Testis (tissue), 2 donors: Measurements from ENCODE around the gene GNPAT.

ENCODE experiments used
- POLR2A ChIP-seq: fragments of 450-650 bp; IDR thresholded peaks from one replicate; pipeline ENCODE4 v1.6.1; 2017; ENCODE audit warnings: antibody characterized with exemption, mild to moderate bottlenecking, moderate library complexity
- TF ChIP-seq, protein P1 (sequence below), 3 experiments: fragments of 450-650 bp in 2 of 3; fragments of 200-600 bp in 1 of 3; sonication (generic) in 1 of 3; IDR thresholded peaks; one replicate each; pipeline ENCODE4 v1.5.1; 2016 to 2019; ENCODE audit warnings: antibody characterized with exemption in 3 of 3, mild to moderate bottlenecking in 2 of 3, moderate library complexity in 1 of 3

DNA sequence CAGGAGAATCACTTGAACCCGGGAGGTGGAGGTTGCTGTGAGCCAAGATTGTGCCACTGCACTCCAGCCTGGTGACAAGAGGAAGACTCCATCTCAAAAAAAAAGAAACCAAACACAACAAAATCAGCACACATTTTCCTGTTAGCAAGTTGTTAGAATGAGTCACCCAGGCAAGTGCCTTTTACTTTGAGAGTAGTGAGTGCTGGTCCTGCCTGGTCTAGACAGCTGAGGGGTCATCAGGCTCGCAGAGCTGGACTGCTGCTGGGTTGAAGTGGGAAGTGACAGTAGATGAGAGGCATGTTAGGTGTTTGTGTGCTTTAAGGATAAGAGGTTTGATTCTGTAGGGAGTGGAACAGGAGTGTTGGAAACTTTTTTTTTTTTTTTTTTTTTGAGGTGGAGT is 31.9 kb downstream of the GNPAT start:
- TF ChIP-seq POLR2A = no peak
- TF ChIP-seq, protein P1, sequence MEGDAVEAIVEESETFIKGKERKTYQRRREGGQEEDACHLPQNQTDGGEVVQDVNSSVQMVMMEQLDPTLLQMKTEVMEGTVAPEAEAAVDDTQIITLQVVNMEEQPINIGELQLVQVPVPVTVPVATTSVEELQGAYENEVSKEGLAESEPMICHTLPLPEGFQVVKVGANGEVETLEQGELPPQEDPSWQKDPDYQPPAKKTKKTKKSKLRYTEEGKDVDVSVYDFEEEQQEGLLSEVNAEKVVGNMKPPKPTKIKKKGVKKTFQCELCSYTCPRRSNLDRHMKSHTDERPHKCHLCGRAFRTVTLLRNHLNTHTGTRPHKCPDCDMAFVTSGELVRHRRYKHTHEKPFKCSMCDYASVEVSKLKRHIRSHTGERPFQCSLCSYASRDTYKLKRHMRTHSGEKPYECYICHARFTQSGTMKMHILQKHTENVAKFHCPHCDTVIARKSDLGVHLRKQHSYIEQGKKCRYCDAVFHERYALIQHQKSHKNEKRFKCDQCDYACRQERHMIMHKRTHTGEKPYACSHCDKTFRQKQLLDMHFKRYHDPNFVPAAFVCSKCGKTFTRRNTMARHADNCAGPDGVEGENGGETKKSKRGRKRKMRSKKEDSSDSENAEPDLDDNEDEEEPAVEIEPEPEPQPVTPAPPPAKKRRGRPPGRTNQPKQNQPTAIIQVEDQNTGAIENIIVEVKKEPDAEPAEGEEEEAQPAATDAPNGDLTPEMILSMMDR (IDR thresholded peaks at IDR 0.05) = no peak
